GM23248 (cell line): Measurements from ENCODE around the gene SULT1C2.

Experiments
- EZH2 ChIP-seq: fragments of 200-600 bp; sonication (generic); IDR thresholded peaks from 2 replicates; pipeline ENCODE4 v1.6.1; 2018; ENCODE audit warnings: antibody characterized with exemption, mild to moderate bottlenecking; ENCODE audit not compliant: insufficient read depth, poor library complexity, severe bottlenecking
- EZH2phosphoT487 ChIP-seq: fragments of 200-600 bp; sonication (generic); IDR thresholded peaks from 2 replicates; pipeline ENCODE4 v1.6.1; 2018; ENCODE audit warnings: antibody characterized with exemption, moderate library complexity, mild to moderate bottlenecking, low read depth; ENCODE audit not compliant: insufficient read depth

DNA sequence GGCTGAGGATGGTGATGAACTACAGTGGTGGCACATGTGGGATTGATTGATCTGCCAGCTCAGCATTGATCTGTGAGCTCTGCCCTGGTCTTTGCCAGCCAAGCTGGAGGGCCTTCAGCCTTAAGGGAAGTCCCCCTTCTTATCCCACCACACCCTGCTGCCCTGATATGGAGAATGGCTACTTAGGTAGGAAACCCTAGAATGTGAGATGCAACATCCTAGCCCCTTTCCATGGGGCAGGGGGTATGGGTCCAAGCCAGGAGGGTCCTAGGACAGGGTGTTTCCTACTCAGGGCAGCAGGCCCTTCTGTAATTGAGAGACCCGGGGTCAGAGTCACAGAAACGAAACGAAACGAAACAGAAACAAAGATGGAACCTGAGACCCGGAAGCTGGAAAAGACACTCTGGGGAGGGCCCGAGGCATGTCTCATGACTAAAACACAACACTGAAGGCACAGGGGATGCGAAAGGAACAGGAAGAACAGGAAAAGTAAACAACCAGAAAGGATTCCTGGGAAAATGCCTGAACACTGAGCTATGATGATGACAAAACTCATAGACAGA, 16.9 kb upstream of the SULT1C2 start:
- TF ChIP-seq EZH2 (no peak), EZH2phosphoT487 (no peak)
